Measurements from ENCODE around the gene LBX1.

LBX1 gene, protein sequence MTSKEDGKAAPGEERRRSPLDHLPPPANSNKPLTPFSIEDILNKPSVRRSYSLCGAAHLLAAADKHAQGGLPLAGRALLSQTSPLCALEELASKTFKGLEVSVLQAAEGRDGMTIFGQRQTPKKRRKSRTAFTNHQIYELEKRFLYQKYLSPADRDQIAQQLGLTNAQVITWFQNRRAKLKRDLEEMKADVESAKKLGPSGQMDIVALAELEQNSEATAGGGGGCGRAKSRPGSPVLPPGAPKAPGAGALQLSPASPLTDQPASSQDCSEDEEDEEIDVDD

DNA sequence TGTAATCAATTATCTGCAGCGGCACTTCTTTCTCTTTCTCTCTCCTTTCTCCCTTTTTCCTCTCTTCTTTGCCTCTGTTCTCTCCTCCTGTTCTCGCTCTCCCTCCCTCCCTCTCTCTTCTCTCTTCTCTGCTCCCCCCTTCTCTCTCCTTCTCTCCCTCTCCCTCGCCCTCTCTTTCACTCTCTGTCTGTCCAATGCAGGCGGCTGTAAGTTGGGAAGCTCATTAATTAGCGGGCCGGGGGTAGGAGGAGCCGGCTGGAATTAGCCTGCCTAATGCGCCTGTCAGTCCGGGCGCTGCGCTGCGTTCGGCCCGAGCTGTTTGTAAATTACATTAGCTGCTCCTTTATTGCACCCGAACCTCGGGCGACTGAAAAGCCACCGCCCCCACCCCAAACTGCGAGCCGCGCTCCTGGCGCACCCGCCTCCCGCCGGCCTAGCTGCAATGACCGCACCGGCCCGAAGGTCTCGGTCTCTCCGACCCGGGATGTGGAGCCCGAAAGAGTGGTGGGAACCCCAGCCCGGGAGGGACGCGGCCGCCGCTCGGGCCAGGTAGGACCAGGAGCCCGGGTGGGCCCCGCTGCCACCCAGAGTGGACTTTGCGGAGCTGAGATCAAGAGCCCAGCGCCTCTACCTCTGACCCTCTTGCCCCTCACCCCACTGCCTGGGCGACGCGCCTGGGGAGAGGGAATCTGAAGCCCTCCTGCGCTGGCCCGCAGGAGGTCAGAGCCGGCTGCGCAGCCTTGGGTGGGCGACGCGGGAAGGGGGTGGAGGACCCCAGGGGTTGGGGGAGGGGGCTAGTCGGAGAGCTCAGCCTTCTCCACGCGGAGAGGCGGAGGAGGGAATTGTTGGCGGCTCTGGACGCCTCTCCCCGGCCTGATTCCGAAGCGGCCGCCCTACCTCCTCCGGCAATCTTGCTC is at the start of gene LBX1:
LBX1 (minus strand) TSS at position 198 of the 917 bp plus-strand sequence. CDS start 648 bp downstream, outside the sequence.
- DNase-seq (ENCODE audit: extremely low read depth in 1 of 2, low read depth in 1 of 2) = no peak

DNA sequence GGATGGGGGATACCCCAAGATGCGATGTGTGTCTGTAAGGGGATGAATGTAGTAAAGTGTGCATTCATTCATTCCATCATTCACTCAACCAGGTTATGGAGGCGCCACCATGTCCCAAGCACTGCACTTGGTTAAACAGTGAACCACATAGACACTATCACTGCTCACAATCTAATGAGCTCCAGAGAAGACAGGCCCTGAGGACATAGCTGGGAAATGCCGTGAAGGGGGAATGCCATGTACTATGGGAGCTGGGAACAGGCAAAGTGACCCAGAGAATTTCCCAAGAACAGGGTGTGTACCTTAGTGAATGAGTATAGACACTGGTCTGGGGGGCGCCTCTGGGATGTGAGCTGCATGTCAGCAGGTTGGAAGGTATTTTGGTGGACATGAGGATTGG is 44.5 kb upstream of the LBX1 start:
- DNase-seq (ENCODE audit: extremely low read depth in 1 of 2, low read depth in 1 of 2) = no peak

DNA sequence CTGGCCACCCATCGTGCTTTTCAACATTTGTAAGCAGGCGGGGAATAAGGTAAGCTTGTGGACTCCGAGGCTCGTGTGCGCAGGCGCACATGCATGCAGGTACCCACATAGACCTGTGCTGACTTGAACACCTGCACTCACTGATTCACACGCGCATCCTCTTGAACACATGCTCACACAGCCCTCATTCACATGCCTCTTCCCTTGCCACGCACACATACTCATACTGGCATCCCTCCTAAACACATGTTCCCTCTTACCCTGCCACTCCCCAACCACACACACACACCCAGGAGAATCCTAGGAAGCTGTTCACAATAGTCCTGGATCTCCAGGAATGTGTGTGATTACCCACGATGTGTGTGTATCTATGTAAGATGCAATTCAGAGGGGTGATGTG is 44.1 kb upstream of the LBX1 start:
- DNase-seq (ENCODE audit: extremely low read depth in 1 of 2, low read depth in 1 of 2) = no peak

DNA sequence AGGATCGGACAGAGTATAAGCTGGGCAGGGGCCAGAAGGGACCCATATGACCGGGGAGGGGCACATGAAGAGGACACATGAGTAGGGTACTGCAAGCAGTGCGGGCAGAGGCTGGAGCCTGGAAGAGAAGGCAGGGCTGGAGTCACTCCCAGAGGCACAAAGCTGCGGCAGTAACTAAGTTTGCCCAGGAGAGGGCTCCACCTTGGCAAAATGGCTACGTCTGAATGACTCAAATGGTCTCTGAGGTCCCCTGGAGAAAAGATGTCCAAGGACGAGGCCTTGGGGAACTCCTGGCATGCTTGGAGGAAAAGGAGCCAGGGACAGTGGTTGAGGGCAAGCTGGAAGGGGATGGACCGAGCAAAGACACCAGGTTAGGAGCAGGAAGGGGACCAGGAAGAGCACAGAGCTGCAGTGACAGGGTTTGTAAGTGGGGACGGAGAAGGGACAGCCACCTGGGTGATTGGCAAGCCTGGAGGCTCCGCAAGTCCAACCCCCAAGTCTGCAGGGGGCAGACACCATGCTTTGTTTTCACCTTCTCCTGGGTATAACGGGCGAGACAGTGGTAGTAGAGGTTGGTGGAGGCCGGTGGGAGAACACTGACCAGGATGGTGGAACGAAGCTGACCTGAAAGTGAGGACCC is 43.1 kb upstream of the LBX1 start:
- peak; percentile 33 to 37 for DNase-seq (ENCODE audit: extremely low read depth in 1 of 2, low read depth in 1 of 2)

DNA sequence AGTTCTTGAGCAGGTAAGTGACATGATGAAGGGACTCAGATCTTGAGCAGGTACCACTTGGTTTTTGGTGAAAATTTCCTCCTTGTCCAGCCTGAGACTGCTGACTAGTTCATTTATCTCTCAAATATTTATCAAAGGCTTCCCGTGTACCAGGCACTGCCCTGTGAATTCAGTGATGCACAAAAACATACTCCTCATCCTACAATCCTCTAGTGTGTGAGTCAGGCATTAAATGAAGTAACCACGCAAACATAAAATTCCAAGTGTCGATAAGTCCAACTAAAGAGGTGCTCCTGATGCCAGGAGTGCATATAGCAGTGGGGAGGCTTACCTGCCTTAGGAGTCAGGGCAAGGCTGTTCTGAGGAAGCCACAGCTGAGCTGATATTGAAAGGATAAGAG is 41.5 kb upstream of the LBX1 start:
- DNase-seq (ENCODE audit: extremely low read depth in 1 of 2, low read depth in 1 of 2) = no peak

DNA sequence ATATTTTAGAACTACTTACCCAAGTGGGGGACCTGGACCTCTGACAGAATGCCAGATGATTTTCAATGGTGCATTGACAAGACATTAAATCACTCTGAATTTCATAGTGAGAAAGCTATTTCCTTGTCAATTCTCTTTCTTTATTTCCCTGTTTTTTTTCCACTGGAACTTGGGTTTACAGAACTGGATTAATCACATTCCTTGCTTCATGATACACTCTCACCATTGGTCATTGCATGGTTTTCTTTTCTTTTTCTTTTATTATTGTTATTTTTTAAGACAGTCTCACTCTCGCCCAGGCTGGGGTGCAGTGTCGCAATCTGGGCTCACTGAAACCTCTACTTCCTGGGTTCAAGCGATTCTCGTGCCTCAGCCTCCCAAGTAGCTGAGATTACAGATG is 38.5 kb upstream of the LBX1 start:
- no peak for DNase-seq (ENCODE audit: extremely low read depth in 1 of 2, low read depth in 1 of 2)

DNA sequence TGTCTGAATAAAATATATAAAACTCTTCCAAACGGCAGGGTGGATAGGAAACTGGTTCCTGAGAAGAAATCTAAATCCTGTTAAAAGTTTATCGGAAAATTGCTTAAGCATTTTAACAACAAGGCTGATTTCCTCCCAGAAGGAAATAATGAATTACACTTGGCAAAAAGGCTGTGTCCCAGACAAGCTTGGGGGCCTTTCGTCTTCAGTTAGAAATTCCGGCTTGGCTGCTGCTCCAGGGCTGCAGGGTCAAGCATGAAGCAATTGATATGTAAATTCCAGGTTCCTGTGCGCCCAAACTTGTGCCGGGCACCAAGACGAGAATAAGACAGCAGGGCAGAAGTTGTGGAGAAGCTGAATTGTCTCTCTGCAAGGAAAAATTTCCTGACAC is 38.0 kb upstream of the LBX1 start:
- no peak for DNase-seq (ENCODE audit: extremely low read depth in 1 of 2, low read depth in 1 of 2)

DNA sequence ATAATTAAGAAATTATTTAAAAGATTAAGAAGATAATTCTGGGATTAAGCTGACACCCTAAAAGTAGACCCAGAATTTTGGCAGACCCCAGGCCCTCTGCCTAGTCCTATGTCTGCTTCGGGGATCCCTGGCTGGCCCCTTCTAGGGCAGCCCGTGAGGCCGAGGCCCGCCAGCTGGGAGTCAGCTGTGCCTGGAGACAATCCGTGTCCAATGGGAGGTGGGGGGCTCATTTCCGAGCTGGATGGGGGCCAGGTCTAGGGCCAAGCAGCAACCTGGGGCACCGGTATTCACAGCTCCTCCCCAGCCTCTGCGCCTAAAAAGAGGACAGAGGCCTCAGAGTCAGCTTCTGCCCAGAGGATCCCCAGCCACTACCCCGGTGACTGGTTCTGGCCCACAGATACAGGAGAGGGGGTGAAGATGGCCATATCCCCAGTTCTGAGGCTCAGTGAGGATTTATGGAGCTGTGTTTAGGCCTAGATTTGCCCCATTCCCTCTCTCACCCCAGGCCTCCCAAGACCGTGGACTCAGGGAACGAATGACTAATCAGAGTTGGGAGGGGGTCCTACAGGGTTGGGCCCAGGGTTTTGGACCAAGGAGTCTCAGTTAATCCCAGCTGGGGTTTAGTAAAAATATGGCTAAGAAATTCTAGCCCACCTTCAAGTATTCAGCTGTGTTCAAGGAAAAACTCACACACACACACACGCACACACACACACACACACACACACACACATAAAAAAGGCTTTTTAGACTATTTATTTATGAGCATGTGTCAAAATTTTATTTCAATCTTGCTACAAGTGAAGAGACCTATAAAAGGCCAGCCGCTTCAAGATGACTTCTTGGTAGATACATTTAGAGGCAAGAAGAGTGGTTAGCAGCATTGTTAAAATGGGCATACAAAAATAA is 37.4 kb upstream of the LBX1 start:
- DNase-seq (ENCODE audit: extremely low read depth in 1 of 2, low read depth in 1 of 2) = no peak

DNA sequence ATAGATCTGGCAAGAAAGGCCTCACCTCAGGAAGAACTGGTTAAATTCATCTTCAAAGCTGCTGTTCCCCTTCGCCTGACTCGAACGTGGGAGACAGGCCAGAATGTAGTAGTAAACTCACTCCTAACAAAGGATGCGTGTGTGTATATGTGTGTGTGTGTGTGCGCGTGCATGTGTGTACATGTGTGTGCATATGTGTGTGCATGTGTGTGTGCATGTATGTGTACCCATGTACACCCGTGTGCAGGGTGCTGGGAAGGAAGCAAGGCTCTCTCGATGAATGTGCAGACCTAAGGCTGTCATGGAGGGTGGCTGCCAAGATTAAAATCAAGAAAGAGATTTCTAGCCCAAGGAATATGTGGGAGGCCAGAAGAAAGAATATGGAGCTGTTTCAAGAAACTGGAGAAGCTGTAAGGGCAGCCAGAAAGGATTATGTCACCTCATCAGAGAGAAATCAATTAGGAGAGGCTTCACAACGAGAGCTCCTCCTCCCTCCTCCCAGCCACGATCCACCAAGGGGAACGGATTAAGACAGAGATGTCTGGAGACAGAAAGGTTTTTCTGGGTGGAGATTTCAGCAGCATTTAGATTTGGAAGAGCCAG is 34.0 kb upstream of the LBX1 start:
- DNase-seq (ENCODE audit: extremely low read depth in 1 of 2, low read depth in 1 of 2) = no peak

DNA sequence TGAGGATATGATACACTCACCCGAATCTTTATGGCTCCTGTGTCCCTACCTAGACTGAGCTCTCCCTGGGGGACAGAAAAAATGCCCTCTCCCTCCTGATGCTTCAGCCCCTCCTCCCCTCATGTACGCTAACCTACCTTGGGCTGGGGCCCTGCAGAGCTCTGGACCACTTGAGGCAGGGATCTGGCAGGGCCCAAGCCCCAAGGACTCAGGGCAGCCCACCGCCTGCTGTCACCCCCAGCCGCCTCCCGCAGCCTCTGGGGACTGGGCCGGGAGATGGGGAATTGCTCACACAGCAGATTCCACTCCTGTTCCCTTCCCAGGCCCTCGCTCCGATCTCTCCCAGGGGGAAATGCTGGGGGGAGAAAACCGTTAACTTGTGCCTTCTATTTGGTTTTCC is 32.9 kb upstream of the LBX1 start:
- no peak for DNase-seq (ENCODE audit: extremely low read depth in 1 of 2, low read depth in 1 of 2)

DNA sequence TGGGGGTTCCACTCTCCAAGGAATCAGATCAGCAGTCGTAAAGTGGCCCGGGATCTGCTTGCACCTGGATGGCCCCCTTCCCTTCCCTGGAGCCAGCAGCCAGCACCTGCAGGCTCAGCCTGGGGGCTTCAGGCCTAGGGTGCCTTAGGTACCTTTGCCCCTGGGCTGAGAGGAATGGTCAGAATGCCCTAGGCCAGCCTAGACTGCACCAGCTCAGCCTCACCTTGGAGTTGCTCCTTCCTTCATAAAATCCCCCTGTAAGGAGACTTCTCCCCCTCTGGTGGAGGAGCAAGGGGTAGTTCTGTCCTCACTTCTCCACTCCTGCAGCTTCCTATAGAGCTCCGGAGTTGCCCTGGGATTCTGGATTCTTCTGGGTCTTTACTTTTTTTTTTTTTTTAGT is 32.4 kb upstream of the LBX1 start:
- no peak for DNase-seq (ENCODE audit: extremely low read depth in 1 of 2, low read depth in 1 of 2)

DNA sequence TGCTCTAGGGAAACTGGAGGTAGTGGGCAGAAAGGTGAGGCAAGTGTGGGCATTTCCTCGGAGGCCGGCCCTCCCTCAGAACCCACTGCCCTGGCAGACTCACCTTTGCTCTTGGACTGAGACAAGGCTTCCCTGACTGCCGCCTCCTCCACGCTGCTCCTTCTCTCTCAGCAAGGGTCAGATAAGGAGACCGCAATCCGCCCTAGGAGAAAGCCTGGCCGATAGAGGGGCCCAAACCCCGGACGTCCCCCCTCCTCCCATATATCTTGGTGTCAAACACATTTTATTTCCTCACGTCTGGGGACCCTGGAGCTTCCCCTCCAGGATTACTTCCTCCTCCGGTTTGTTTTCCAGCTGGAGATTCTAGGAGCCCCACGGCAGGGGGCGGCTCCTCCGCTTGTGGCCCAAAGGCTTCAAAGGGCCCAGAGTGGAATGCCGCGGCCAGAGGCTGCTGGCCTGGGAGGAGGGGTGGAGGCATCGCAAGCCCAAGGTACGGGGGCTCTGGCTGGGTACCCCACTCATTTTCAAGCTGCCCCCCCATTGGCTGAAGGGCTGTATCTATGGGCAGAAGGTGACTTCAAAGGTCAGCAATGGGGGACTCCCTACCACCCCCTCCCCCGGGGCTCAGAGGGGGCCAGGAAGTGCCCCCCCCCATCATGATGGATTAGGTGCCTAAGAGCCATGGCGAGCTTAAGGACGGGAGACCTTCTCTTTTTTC is 31.7 kb upstream of the LBX1 start:
- no peak for DNase-seq (ENCODE audit: extremely low read depth in 1 of 2, low read depth in 1 of 2)

DNA sequence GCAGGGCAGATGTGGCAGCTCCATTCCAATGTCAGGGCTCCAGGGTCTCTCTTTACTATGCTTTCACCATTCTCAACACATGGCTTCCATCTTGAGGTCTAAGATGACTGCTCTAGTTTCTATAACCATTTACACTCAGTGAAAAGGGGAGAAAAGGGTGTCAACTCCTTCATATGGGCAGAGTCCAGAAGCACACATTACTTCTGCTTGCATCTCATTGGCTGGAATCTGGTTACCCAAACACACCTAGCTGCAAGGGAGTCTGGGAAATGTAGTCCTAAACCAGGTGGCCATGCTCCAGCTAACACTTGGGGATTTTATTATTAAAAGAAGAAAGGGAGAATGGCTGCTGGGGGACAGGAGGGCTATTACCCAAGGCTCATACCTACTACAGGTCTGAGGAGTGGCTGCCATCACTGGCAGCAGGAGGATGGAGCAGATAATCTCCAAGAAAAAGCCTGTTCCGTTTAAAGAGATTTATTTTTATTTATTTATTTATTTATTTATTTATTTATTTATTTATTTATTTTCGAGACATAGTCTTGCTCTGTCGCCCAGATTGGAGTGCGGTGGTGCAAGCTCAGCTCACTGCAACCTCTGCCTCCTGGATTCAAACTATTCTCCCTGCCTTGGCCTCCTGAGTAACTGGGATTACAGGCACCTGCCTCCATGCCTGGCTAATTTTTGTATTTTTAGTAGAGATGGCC is 29.1 kb upstream of the LBX1 start:
- DNase-seq (ENCODE audit: extremely low read depth in 1 of 2, low read depth in 1 of 2) = no peak

DNA sequence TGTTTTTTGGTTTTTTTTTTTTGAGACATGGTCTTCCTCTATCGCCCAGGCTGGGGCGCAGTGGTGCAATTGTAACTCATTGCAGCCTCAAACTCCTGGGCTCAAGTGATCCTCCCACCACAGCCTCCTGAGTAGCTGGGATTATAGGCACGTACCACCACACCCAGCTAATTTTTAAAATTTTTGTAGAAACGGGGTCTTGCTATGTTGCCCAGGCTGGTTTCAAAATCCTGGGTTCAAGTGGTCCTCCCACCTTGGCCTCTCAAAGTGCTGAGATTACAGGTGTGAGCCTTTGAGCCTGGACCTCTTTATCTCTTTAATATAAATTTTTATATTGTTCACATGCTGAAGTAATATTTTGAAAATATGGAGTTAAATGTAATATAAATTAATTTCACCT is 28.2 kb upstream of the LBX1 start:
- DNase-seq (ENCODE audit: extremely low read depth in 1 of 2, low read depth in 1 of 2) = no peak

DNA sequence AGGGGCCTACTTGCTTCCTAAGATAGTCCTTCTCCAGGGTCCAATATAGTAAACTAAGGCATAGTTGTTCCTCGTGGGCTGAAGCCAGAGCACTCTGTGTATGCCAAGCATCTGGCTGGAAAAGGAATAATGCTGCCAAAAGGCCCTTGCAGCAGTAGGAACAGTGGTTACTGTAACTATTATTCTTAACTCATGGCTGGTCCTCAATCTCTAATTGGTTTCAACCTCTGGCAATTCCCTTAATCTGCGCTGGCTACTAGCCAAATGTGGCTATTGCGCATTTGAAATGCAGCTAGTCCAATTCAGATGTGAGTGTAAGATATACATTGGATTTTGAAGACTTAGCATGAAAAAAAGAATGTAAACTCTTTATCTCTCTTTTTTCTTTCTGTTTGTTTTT is 27.8 kb upstream of the LBX1 start:
- DNase-seq (ENCODE audit: extremely low read depth in 1 of 2, low read depth in 1 of 2) = no peak

DNA sequence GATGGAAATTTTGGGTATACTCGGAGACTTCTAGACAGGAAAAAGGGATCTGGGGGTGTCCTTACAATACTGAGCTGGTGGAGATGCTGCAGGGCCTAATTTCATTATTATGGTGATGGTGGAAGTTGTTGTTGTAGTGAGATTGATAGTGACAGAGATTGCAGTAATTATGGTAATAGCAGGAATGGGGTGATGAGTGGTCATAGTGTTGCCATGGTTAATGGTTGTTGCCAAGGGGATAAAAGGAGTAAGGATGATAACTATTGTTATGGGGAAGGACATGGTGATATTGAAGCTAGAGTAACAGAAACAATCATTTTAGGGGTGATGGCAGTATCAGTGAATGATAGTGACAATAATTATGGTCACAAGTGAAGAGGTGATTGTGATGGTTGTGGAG is 27.1 kb upstream of the LBX1 start:
- no peak for DNase-seq (ENCODE audit: extremely low read depth in 1 of 2, low read depth in 1 of 2)

DNA sequence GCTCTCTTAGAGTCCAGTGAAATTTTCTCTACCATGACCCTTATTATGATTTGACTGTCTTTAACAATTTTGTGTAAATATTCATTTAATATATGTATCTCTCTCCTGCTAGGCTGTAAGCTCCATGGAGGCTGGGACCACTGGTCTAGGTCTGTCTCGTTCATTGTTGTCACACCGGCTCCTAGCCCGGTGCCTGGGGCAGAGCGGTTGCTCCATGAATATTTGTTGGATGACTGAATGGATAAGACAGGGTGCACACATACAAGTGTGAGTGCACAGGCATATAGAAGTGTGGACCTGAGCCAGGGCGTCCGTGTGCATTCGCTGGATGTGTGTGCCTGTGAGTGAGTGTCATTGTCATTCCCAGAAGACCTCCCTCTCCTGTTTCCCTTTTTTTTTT is 20.9 kb upstream of the LBX1 start:
- no peak for DNase-seq (ENCODE audit: extremely low read depth in 1 of 2, low read depth in 1 of 2)

DNA sequence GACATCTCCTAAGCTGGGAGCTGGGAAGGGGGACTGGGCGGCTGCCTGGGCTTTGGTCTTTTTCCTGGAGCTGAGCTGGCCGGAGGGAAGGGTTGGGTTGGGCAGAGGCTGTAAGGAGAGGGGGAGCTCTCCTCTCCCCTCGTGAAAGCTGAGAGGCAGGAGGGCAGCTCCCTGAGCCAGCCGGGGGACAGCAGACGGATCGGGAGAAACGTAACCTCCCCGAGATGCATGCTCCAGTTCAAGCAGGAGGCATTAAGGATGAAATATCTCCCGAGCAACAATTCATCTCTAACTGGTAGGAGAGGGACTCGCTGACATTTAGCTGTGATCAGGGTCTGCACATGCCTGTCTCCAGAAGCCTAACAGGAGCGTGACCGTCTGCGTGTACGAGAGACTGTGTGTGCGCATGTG is 19.9 kb upstream of the LBX1 start:
- no peak for DNase-seq (ENCODE audit: extremely low read depth in 1 of 2, low read depth in 1 of 2)

DNA sequence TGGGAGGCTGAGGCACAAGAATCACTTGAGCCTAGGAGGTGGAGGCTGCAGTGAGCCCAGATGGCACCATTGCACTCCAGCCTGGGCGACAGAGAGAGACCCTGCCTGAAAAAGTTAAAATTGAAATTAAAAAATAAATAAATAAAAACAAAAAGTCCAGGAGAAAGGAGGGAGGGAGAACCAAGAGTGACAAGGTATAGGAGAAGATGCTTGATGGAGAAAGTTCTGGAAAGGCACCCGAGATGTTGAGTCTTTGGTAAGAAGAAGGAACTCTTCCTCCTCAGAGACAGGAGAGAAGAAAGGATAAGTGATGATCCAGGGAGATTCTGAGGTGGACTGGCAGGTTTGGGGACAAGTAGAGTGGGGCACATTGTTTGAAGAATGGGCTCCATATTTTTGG is 17.4 kb upstream of the LBX1 start:
- no peak for DNase-seq (ENCODE audit: extremely low read depth in 1 of 2, low read depth in 1 of 2)
